ENCODE results near the gene SYT7. TPM values are rescaled to one million over a fixed set of nuclear protein-coding genes. Genes with fewer than 3 reads are reported as not detected.

The SYT7 gene
- total and polyA plus RNA-seq, 3 donors from 2014 or later = 5.9 to 9.0 (median 8.7) TPM

DNA sequence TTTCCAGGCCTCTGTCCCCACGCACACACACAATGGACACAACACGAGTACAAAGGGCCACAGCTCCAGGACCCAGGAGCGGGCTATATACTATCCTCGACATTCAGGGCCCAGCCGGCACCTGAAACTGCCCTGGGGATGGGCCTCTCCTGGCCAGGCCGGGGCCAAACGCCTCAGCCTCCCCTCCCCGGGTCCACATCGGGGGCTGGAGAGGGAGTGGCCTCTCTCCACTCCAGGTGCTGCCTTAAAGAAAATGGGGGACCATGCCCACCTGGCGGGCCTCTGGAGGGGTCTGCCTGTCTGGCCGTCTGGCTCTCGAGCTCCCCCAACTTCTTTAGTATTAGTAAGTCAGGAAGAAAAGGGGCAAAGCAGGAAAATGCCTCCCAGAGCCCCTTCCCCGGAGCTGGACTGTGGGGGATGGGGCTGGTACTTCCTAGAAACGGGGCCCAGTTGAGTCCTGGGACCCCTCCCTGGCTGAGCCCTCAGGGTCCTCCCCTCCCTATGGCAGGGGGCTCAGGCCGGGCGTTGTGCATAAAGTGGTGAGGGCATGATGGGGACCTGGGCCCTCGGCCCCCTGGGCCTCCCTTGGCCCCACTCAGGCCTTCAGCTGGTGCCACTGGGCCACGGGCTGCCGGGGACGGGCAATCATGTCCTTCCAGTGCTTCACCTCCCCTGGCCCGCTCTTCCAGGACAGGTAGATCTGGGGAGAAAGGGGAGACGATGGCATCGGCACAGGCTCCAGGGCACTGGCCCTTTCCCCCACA, 62.7 kb downstream of the SYT7 start:
- Histone ChIP-seq H3K27me3 (no peaks in the 10 kb centered on the region), H3K4me3 (no peak overlapping the region), H3K36me3 (ENCODE audit: low read depth, missing control alignments) (no peaks in the 10 kb centered on the region), H3K4me1 (peaks cover 5% of the 10 kb centered on the region), H3K9me3 (no peaks in the 10 kb centered on the region), H3K27ac (no peak overlapping the region)
- WGBS, 2 donors = 89 to 91% methylated on average over 15 to 23 of the region's 23 CpGs
- no peak for TF ChIP-seq POLR2A (IDR thresholded peaks at IDR 0.05)
- TF ChIP-seq, protein P1, sequence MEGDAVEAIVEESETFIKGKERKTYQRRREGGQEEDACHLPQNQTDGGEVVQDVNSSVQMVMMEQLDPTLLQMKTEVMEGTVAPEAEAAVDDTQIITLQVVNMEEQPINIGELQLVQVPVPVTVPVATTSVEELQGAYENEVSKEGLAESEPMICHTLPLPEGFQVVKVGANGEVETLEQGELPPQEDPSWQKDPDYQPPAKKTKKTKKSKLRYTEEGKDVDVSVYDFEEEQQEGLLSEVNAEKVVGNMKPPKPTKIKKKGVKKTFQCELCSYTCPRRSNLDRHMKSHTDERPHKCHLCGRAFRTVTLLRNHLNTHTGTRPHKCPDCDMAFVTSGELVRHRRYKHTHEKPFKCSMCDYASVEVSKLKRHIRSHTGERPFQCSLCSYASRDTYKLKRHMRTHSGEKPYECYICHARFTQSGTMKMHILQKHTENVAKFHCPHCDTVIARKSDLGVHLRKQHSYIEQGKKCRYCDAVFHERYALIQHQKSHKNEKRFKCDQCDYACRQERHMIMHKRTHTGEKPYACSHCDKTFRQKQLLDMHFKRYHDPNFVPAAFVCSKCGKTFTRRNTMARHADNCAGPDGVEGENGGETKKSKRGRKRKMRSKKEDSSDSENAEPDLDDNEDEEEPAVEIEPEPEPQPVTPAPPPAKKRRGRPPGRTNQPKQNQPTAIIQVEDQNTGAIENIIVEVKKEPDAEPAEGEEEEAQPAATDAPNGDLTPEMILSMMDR (IDR thresholded peaks at IDR 0.05) = no peak
- intact Hi-C loops (cut with DNase I; ENCODE audit: low total_unique reads) = loop anchor here (10.0 kb wide), 1 partner anchor 73 kb away; no protein-coding TSS in a partner anchor
- DNase-seq = no peak

DNA sequence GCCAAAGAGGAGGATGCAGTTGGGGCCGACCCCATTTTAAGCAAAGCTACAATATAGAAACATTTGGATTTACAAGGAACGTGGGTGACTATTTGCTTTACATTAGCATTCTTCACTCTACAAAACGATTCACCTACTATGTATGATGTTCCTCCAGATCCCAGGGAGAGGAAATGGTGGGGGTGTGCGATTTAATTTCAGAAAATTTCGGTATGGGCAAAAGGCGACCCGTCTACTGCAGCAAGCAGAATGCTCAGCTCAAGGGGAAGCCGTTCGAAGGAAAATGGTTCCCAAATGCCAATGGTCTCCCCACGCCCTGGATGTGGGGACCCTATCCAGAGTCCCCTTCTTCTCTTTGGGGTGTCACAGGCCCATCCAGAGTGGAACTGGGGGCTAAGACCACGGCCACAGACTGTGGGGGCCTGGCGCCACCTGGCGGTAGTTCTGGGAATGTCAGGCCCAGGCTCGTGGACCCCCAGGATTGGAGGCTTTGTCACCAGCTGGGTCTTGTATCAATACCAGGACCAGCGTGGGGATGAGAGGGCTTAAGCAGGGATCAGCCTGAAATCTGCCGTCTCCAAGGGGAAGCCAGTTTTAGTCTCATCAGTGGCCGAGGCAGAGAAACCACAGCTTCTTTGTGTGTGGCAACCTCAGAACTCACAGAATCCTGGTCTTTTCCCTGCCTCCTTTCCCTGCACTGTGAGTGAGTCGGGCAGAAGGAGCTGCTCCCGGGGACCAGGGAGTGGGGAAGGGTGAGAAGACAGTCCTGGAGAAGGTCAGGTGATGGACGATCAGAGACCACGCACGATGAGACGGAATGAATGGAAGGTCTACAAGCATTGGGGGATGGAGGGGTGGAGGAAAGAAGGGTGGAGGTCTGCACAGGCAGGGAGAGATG, 64.0 kb downstream of the SYT7 start:
- WGBS, 2 donors = 31 to 32% methylated on average over 21 to 23 of the region's 23 CpGs
- H3K4me3 ChIP-seq = peak overlapping the region in 1 of 2 donors; percentile 31
- intact Hi-C loops (cut with DNase I; ENCODE audit: low total_unique reads) = loop anchor here (10.0 kb wide), 1 partner anchor 72 kb away; no protein-coding TSS in a partner anchor
- H3K9me3 ChIP-seq = no peaks in the 10 kb centered on the region
- no peak for TF ChIP-seq POLR2A (IDR thresholded peaks at IDR 0.05)
- TF ChIP-seq, protein P1 (IDR thresholded peaks at IDR 0.05) = peak; percentile 92 to 100 (median 95)
- peaks cover 5% of the 10 kb centered on the region for H3K4me1 ChIP-seq
- H3K27ac ChIP-seq = no peak overlapping the region
- H3K36me3 ChIP-seq (ENCODE audit: low read depth, missing control alignments) = no peaks in the 10 kb centered on the region
- H3K27me3 ChIP-seq = no peaks in the 10 kb centered on the region
- peak; percentile 64 for DNase-seq

DNA sequence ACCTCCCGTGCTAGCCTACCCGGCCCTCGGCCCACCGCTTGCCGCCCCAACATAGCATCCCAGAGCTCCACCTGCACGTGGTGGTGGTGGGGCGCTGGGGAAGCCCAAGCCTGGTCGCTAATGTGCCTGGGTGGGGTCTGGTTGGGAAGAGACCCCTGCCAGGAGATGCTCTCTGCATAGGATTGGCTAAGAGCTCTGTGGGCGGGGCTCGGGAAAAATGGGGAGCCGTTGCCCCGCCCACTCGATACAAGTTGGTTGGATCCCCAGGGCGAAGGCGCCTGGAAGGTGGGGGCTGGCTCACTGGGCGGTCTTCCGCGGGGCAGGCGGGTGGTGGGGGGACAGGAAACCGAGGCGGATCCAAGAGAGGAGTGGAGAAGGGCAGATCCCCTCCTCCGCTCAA, 64.7 kb downstream of the SYT7 start:
- TF ChIP-seq, protein P1 (IDR thresholded peaks at IDR 0.05) = no peak
- no peak for TF ChIP-seq POLR2A (IDR thresholded peaks at IDR 0.05)
- no peak overlapping the region for H3K27ac ChIP-seq
- no peaks in the 10 kb centered on the region for H3K9me3 ChIP-seq
- peak overlapping the region in 1 of 2 donors; percentile 31 for H3K4me3 ChIP-seq
- H3K27me3 ChIP-seq = no peaks in the 10 kb centered on the region
- intact Hi-C loops (cut with DNase I; ENCODE audit: low total_unique reads) = loop anchor here (10.0 kb wide), 1 partner anchor 71 kb away; no protein-coding TSS in a partner anchor
- H3K4me1 ChIP-seq = peaks cover 5% of the 10 kb centered on the region
- H3K36me3 ChIP-seq (ENCODE audit: low read depth, missing control alignments) = no peaks in the 10 kb centered on the region
- 48 to 50% methylated on average over 9 to 20 of the region's 22 CpGs for WGBS, 2 donors
- no peak for DNase-seq

DNA sequence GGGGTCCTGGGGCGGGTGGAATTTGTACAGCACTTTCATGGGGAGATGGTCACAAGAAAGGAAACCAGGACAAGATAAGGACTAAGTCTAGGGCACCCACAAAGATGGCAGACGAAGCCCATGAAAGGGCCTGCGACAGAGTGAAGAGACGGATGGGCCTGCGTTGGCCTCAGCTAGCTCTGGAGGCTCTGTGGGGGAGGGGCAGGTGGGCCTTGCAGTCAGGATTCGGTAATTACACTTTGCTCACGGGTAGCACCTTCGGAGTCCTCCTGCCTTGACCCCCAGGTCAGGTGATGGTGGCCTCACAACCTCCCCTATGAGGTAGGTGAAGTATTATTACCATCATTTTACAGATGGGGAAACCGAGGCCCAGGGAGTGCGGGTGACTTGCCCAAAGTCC, 65.2 kb downstream of the SYT7 start:
- Histone ChIP-seq H3K4me1 (peaks cover 5% of the 10 kb centered on the region), H3K4me3 (no peak overlapping the region), H3K36me3 (ENCODE audit: low read depth, missing control alignments) (no peaks in the 10 kb centered on the region), H3K27me3 (no peaks in the 10 kb centered on the region), H3K27ac (no peak overlapping the region), H3K9me3 (no peaks in the 10 kb centered on the region)
- WGBS, 2 donors = 67 to 68% methylated on average over 9 to 10 of the region's 10 CpGs
- intact Hi-C loops (cut with DNase I; ENCODE audit: low total_unique reads) = loop anchor here (10.0 kb wide), 1 partner anchor 71 kb away; no protein-coding TSS in a partner anchor
- TF ChIP-seq POLR2A (IDR thresholded peaks at IDR 0.05) = no peak
- TF ChIP-seq, protein P1 (IDR thresholded peaks at IDR 0.05) = no peak
- no peak for DNase-seq

Measured in testis (tissue), 3 donors.